NCI-H345 treated with DMSO at 0.1 percent for 48 hours (cell line): ENCODE data around the gene FCHSD1.

ENCODE experiments used
- DNase-seq: peaks from one replicate; lab custom pipeline; 2025; ENCODE audit not compliant: unreplicated experiment; lab: John Stamatoyannopoulos, UW

FCHSD1 gene

GRCh38 chr5:141650851-141651727, at the start of gene FCHSD1:
FCHSD1 (minus strand) TSS chr5:141651418; CDS start chr5:141651368, 50 bp downstream.
- DNase-seq, result peak; percentile 29

DNA sequence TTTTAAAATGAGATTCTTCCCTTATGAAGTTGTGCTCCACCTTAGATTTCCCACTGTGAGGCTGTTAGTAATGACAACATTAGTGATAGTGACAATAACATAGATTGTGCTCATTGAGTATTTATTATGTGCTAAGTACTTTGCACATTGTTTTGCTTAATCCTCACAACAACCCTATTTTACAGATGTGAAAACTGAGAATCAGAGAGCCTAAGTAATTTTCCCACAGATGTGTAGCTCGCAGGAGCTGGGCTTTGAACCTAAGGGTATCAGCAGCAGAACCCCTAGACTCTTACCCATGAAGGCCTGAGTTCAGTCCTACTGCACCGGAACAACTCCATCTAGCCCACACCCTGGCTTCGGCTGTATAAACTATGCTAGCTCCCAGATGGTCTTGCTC, 46.4 kb upstream of the FCHSD1 start:
- no peak for DNase-seq

- DNase-seq, result no peak
These were observed 45.2 kb upstream of the FCHSD1 start for GRCh38 chr5:141696431-141696830.

DNA sequence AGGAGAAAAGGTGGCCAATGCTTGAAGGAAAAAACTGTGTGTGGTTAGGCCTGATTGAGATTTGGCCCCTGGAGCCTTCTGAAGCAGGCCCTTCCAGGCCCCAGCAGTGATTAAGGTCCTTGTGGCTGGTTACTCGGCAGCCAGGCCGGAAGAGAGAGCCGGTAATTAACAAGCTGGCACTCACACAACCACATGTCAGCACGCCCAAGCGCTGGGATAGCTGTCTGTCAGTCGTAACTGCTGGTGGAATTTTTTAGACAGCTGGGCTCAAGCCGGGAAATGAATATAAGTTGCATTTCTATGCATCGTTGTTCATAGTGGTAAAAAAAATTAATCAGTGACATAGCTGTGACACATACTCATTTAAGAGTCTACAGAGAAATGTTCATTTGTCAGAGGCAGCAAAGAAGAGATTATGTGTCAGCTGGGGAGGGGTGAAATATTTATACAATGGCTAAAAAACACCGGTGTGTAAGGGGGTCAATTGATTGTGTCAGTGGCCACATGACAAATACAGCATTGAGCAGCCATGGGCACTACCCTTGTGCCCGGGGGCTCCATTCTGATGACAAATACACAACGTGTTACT, 44.5 kb upstream of the FCHSD1 start:
- no peak for DNase-seq

DNA sequence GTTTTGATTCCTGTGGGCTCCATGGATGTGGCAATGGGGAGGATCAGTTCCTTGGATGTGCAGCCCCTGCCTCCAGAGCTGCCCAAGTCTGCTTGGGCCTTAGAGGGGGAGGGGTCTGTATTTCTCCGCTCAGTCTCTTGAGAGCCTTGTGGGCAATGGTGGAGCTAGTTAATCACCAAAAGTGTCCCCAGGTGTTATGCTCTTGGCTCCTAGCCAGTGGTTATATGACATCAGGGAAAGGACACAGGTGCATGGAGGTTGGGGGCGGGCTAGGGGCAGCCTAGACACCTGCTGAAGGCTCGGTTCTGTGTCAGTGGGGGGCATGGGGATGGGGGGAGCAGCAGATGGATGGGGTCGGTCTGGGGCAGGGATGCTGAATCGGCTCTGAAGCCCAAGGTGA, 43.3 kb upstream of the FCHSD1 start:
- DNase-seq, result peak; percentile 25

DNA sequence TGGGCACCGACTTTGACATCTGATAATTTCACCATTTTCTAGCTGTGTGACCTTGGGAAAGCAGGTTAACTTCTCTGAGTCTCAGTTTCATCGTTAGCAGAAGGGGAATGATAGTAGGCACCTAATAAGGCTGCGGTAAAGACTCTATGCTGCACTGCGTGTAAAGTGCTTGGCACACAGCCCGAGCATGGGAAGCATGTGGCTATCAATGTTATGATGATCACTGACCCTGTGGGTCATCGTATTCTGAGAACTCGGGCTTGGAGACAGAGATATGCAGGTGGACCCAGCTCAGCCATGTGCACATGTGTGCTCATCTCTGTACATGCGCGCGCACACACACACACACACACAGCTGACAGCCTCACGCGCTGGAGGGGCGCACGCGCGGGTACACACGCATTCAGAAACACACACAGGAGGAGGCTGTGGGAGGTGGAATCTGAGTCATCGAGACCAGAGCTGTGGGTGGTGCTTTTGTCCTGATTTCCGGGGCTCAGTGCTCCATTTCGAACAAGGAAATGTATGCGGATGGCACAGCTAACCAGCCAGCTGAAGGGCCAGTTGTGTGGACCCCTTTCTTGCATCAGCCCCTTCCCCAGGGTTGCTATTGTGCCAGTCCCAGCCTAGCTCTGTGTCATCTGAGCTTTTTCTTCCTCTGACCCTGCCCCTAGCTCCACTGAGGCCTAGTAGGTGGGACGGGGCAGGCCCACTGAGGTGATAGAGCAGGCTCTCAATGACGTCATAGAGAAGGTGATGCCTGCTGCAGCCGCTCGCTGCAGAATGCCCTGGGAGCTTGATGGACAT, 41.9 kb upstream of the FCHSD1 start:
- no peak for DNase-seq

- no peak for DNase-seq
These were observed 41.3 kb upstream of the FCHSD1 start for GRCh38 chr5:141692533-141692888.

DNA sequence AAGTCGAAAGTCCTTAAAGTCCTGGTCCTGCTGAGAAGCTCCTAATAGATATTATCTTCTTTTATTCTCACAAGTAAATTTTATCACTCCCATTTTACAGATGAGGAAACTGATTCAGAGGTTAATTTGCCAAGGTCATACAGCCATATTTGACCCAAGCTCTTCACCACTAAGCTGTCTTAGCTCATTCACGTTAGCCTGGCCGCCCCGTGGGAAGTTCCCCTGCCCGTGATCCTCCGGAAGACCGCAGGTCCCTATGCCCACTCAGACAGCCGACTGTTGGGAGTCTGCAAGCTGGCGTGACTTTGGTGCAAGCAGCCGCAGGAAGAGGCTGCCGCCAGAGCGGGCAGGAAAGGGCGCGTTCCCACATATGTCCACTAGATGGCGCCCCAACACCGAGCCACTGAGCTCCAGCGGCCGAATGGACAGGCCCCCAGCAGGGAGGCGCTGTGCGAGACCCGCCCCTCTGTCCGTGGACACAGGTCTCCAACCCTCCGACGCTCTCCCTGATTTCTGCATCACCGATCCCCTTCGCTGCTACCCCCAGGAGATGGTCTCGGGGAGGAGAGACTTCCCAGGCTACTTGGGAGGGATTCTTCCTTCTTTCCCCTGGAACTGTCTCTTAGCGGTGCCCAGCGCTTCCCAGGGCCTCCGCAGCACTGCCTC, 40.8 kb upstream of the FCHSD1 start:
- DNase-seq, result peak; percentile 70

GRCh38 chr5:141691286-141691866, 40.2 kb upstream of the FCHSD1 start:
- DNase-seq, result no peak

DNA sequence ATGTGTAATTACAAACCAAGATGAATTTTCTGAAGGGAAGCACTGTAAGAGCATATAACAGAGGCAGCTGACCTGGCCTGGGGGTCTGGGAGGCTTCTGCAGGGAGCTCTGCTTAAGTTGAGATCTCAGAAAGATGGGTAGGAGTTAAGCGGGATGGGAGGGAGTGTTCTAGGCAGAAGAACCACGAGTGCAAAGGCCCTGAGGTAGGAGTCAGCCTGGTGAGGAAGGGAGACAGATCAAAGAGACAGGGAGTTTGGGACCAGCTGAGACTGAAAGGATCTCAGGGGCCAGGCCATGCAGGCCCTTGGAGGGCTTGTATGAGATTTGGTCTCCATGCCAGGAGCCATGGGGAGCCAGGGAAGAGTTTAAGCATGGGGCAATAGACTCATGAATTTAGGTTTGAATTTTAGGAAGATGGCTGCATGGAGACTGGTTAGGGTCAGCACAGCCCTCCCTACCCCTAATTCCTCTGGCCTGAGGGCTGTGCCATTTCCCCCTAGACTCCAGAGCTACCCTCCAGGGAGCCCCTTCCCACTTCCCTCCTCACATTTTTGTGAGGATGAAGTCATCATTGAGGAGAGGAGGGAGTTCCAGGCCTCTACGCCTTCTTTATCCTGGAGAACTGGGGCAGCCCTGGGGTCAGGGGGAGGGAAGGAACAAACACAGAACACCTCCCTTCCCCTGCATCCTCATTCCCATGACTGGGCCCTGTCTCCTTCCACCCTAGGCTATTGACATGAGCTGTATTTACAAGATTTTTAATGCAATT, 35.6 kb upstream of the FCHSD1 start:
- DNase-seq, result no peak

DNA sequence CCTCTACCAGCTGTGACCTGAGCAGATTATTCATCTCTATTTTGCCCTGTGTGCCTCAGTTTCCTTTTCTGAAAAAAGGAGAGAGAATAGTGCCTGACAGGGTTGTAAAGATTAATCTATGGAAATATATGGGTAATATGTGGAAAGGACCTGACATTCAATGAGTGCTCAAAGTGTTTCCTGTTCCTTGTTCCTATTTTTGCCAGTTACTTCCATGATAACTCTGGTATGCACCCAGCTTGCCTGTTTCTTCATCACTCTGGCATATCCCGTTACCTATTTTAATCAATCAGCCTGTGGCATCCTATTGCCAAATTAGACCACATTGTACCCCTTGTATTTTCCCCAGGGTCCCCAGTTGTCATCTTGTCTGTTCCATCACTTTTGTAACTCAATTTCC, 34.4 kb upstream of the FCHSD1 start:
- no peak for DNase-seq

DNA sequence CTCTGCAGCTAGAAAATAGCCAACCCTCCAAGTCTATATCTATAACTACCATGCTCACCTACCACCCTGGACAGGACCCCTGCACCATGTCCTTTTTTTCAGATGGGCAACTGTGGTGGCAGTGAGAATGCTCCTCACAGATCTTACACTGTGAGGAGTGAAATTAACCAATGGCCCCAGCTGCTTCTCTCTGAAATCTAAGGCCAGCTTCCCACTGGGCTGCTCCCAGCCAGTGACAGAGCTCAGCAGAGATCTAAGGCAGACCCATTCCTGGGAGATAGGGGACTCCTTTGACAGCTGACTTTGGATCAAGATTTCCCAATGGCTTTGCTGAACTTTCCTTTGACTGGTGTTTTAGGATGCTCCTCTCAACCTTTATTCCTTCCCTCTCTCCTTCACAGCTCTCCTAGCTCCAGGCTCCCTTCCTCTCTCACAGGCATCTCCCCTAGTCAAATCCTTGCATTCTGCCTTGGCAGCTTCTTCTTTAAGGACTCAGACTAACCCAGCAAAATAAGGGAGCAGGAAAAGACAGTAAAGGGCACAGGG, 32.5 kb upstream of the FCHSD1 start:
- no peak for DNase-seq

DNA sequence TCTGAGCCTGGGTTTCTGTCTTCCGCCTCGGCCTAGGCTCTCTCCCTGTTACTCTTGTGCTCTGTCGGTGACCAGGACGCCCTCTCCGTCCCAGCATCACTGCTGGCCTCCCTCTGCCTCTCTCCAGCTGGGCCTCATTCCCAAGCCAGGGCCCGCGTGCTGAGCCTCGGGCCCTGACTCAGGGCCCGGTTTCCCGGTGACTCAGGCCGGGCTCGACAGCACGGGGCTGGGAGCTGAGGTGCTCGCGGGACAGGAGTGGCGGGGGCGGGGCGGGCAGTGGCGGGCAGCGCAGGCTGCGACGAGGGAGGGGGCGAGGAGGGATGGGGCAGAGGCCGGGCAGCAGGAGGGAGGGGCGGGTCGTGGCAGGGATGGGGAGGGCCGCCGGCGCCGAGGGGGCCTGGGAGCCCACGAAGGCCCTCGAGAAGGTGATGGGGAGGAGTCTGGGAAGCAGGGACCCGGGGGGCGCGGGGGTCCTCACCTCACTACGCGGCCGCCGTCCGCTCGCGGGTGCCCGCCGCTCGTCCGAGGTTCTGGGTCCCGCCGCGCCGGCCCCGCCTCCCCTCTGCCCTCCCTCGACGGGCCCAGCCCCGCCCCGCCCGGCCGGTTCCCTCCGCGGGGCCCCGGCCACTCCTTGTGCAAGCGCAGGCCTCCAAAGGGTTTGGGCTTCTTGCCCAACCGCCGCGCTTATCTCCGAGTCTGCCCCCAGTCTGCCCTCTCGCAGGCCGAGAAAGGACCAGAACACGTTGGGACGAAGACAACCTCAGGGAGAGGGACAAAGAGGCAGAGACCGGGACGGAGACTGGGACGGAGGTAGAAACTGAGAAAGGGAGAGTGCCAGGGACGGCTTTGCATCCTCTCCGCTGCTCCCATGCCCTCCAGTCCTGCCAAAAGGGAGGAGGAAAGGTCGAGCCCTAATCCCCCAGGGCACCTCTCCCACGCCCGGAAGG, 30.8 kb upstream of the FCHSD1 start, which contains the start of gene ARAP3:
ARAP3 (minus strand) TSS at position 536 of the 947 bp plus-strand sequence. CDS start 1,744 bp downstream, outside the sequence.
- no peak for DNase-seq

DNA sequence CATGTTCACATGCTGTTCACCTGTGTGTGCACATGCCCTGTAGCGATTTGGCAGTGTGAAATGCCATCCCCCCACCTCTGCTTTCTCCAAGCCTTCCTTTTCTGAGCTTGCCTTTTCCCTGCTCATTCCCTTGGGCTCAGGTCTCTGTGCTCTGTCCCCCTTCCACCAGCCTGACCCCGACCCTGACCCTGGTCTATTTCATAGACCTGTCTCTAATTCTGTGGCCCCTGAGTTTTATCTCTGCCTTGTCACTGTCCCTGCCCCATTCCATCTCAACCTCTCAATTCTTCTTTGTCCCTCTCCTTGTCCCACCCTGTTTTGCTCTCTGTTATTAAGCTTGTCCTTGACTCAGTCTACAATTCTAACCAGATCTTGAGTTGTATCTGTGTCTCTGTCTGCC, 30.1 kb upstream of the FCHSD1 start:
- DNase-seq, result no peak

- DNase-seq, result no peak
These were observed 29.6 kb upstream of the FCHSD1 start for GRCh38 chr5:141680751-141681201.

GRCh38 chr5:141680178-141680577, 29.0 kb upstream of the FCHSD1 start:
- no peak for DNase-seq

DNA sequence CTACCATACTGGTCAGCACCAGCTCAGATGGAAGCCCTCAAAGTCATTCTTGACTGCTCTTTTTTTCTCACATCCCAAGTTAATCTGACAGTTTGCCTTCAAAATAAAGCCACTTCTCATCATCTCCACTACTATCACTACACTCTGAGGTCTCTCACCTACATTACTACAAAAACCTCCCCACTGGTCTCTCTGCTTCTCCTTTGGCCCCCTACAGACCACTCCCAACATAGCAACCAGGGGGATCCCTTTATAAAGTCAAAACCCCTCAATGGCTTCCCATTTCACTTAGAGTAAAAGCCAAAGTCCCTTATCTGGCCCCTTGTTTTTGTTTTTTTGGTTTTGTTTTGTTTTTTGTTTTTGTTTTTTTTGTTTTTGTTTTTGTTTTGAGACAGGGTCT, 26.2 kb upstream of the FCHSD1 start:
- DNase-seq, result no peak

DNA sequence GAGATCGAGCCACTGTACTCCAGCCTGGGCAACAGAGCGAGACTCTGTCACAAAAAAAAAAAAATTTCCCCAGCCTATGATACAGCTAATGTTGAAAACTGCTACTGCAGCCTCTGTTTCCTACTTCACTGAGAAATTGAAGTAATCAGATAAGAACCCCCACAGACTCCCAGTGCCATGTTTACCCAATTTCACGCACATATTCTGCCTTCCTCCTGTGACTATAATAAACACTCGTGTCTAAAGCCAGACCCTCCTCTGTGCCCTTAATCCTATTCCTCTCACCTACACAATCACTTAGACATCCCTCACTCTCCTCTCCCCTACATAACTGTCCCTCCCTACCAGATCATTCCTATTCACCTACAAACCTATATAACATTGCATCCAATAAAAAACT, 24.5 kb upstream of the FCHSD1 start:
- DNase-seq, result no peak

- DNase-seq, result no peak
These were observed 23.5 kb upstream of the FCHSD1 start for GRCh38 chr5:141674747-141675146.
